Left lung (tissue), 10 donors: ENCODE results near the gene SPINT1. TPM values are rescaled to one million over a fixed set of nuclear protein-coding genes. Genes with fewer than 3 reads are reported as not detected.

Experiments used
- ATAC-seq: fragments of 200-7000 bp; cut with Tn5 transposase; one replicate; pipeline ENCODE4 v1.9.1; 2020; ENCODE audit warnings: moderate library complexity
- DNase-seq, 4 donors: peaks; one replicate each; pipeline ENCODE4 v3.0.0-alpha.2; 2013 to 2020
- H3K27ac ChIP-seq, 2 donors: fragments of 200-600 bp; sonication (generic) in 1 of 2; one replicate each; pipeline versions ENCODE4 v1.5.0 to v1.8.0; 2020 to 2021
- H3K27me3 ChIP-seq, 2 donors: fragments of 200-600 bp; sonication (generic) in 1 of 2; one replicate each; pipeline versions ENCODE4 v1.5.0 to v1.8.0; 2020 to 2021
- H3K36me3 ChIP-seq, 2 donors: fragments of 200-600 bp; sonication (generic) in 1 of 2; one replicate each; pipeline versions ENCODE4 v1.5.0 to v1.8.0; 2020 to 2021
- H3K4me1 ChIP-seq, 2 donors: fragments of 200-600 bp; one replicate each; pipeline ENCODE4 v1.8.0; 2021
- H3K4me3 ChIP-seq, 2 donors: fragments of 200-600 bp; sonication (generic) in 1 of 2; one replicate each; pipeline versions ENCODE4 v1.5.0 to v1.8.0; 2020 to 2021; ENCODE audit warnings: mild to moderate bottlenecking in 1 of 2
- H3K9me3 ChIP-seq, 2 donors: fragments of 200-600 bp; sonication (generic) in 1 of 2; one replicate each; pipeline versions ENCODE4 v1.5.0 to v1.8.0; 2020 to 2021
- CTCF ChIP-seq, 2 donors: fragments of 200-600 bp; sonication (generic) in 1 of 2; IDR thresholded peaks; one replicate each; pipeline versions ENCODE4 v1.5.0 to v1.8.0; 2021; ENCODE audit warnings: antibody characterized with exemption in 2 of 2
- intact Hi-C, 2 donors: fragments of 100-400 bp; cut with DNase I; formaldehyde crosslinking; loops; one replicate each; pipeline versions ENCODE4 v1.11.2 to v1.14.2; 2022
- polyA plus RNA-seq, 6 donors: library from polyadenylated mRNA; unstranded; fragments of 120-200 nt; gene quantifications; one replicate each; pipeline ENCODE4 v1.2.1, GENCODE V29; 2013; ENCODE audit not compliant: insufficient read length in 6 of 6
- total RNA-seq, 2 donors: library from RNA; stranded (reverse); fragmentation: NEBNext Ultra II Directional; extraction: Animal tissue kit (Norgen Biotek cat#: 25700); gene quantifications; one replicate each; pipeline ENCODE4 v1.2.1, GENCODE V29; 2021
- donor health status: DM: no; HTN: yes; CAD: no.
- donor health status: DM: no; HTN: no; CAD: no.

The SPINT1 gene
- total and polyA plus RNA-seq, 8 donors = 51.8 to 160 (median 67.5) TPM

GRCh38 chr15:40892447-40893012 lies 48.7 kb downstream of the SPINT1 start:
- no peak overlapping the region for H3K4me3 ChIP-seq
- DNase-seq (no peak), ATAC-seq (no peak)
- peaks cover 5 to 43% of the 10 kb centered on the region in 2 donors for H3K4me1 ChIP-seq
- H3K9me3 ChIP-seq = no peaks in the 10 kb centered on the region
- intact Hi-C loops = loop anchor here in 1 of 2 donors (5.0 kb wide), 1 partner anchor 215 kb away; no protein-coding TSS in a partner anchor
- no peaks in the 10 kb centered on the region for H3K27me3 ChIP-seq
- TF ChIP-seq CTCF (IDR thresholded peaks at IDR 0.05) = no peak
- H3K27ac ChIP-seq = no peak overlapping the region
- H3K36me3 ChIP-seq = peaks cover 0 to 17% of the 10 kb centered on the region in 2 donors

DNA sequence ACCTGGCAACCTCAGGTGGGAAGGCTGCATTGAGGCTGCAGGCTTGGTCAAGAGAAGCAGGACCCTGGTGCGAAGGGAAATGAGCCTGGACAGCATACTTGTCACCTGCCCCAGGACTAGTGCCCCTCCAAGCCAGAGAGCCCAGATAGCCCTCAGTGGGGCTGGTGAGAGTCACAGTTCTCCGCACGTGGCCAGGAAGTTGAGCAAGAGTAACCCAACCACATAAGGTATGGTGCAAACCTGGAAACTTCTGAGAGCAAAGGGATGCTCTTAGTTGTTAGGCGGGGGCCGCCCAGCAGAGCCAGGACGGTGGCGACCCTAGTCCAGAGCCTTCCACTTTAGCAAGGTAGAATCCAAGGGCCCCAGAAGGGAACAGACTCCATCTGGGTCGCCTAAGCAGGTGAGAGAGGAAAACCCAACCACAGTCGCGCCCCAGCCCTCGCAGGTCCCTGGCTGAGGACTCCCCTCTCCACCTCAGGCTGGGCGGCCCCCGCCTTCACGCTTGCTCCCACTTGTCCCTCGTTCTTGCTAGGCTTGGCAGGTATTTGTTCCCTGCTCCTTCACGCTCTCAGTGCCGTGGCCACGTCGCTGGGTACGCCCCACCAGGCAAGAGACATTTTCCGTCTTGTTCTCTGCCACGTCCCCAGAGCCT lies 49.3 kb downstream of the SPINT1 start:
- TF ChIP-seq CTCF (IDR thresholded peaks at IDR 0.05) = no peak
- DNase-seq (peak in 1 of 4 donors; percentile 85), ATAC-seq (no peak)
- Histone ChIP-seq H3K9me3 (no peaks in the 10 kb centered on the region), H3K4me3 (no peak overlapping the region), H3K27me3 (no peaks in the 10 kb centered on the region), H3K4me1 (peaks cover 5 to 43% of the 10 kb centered on the region in 2 donors), H3K36me3 (peaks cover 0 to 23% of the 10 kb centered on the region in 2 donors), H3K27ac (no peak overlapping the region)
- intact Hi-C loops = loop anchor here in 1 of 2 donors (5.0 kb wide), 1 partner anchor 216 kb away; no protein-coding TSS in a partner anchor

- H3K27me3 ChIP-seq = no peaks in the 10 kb centered on the region
- peak; percentile 97 for ATAC-seq
- no peaks in the 10 kb centered on the region for H3K9me3 ChIP-seq
- peak within 1 kb of the TSS; percentile 93 to 94 for H3K4me3 ChIP-seq
- peak; percentile 97 to 100 for TF ChIP-seq CTCF (IDR thresholded peaks at IDR 0.05)
- intact Hi-C loops = loop anchor here in 1 of 2 donors (5.0 kb wide), 1 partner anchor 217 kb away; no protein-coding TSS in a partner anchor
- H3K27ac ChIP-seq = peak within 1 kb of the TSS; percentile 83 to 84
- H3K4me1 ChIP-seq = peaks cover 5 to 43% of the 10 kb centered on the region in 2 donors
- H3K36me3 ChIP-seq = peaks cover 0 to 32% of the 10 kb centered on the region in 2 donors
- DNase-seq = peak; percentile 97 to 100 (median 99)
Observed at GRCh38 chr15:40893733-40894680, 50.2 kb downstream of the SPINT1 start, which contains the start of gene VPS18. Gene VPS18 (plus strand): TSS chr15:40894450. CDS start chr15:40894769, 319 bp downstream.

DNA sequence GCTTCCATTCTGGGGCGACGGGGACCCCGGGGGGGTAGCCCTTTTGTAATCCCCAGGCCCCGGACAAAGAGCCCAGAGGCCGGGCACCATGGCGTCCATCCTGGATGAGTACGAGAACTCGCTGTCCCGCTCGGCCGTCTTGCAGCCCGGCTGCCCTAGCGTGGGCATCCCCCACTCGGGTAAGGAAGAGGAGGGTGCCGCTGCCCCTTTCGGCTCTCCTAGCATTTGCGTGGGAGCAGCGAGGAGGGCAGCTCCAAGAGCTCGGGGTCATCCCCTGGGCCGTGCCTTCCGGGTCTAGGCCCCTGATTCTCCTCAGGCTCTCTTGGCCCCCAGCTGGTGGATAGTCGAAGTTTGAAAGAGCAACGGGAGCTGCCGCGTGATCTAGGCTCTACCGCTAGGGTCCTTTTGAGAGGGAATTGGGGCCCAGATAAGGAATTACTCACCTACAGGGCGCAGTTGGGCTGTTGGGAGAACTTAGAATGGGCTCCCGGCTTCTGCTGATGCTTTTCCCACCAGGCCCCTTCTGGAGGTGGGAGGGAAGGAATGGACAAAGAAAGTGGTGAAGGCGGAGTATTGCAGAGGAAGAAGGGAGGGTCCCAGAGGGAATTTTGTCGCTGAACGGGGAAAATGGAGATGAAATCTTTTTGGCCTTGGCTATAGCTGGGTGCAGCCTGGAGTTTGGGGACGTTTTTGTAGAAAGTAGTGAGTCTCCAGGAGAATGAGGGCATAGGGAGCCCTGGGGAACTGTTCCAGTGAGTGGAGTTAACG lies 51.0 kb downstream of the SPINT1 start:
- intact Hi-C loops = loop anchor here in 1 of 2 donors (5.0 kb wide), 1 partner anchor 218 kb away; no protein-coding TSS in a partner anchor
- peak; percentile 60 for ATAC-seq
- H3K9me3 ChIP-seq = no peaks in the 10 kb centered on the region
- DNase-seq = peak in 3 of 4 donors; percentile 56 to 88 (median 66)
- H3K4me1 ChIP-seq = peaks cover 5 to 43% of the 10 kb centered on the region in 2 donors
- H3K4me3 ChIP-seq = peak overlapping the region; percentile 93 to 94
- H3K27me3 ChIP-seq = no peaks in the 10 kb centered on the region
- H3K36me3 ChIP-seq = peaks cover 0 to 41% of the 10 kb centered on the region in 2 donors
- peak overlapping the region; percentile 83 to 84 for H3K27ac ChIP-seq
- peak; percentile 33 to 59 for TF ChIP-seq CTCF (IDR thresholded peaks at IDR 0.05)
